GM23248 (cell line): ENCODE results near the gene GSTP1. TPM values are rescaled to one million over a fixed set of nuclear protein-coding genes. Genes with fewer than 3 reads are reported as not detected.
"Not testable (repeated sequence)": the region's sequence is repeated elsewhere in the genome, so short reads cannot be mapped to it uniquely, and the experiment has no call there.

Source experiments
- DNase-seq: peaks from one replicate; pipeline ENCODE4 v3.0.0-alpha.2; 2015
- H2AFZ ChIP-seq: fragments of 200-600 bp; sonication (generic); 2 replicates; pipeline ENCODE4 v1.6.1; 2016; ENCODE audit warnings: antibody characterized with exemption
- H3F3A ChIP-seq: fragments of 200-600 bp; sonication (generic); 2 replicates; pipeline ENCODE4 v1.6.1; 2016; ENCODE audit warnings: mild to moderate bottlenecking, antibody characterized with exemption, mixed run types; ENCODE audit not compliant: insufficient read depth
- H3K27ac ChIP-seq: fragments of 200-600 bp; sonication (generic); 2 replicates; pipeline ENCODE4 v1.5.1; 2016; ENCODE audit warnings: mild to moderate bottlenecking
- H3K27me3 ChIP-seq: fragments of 200-600 bp; sonication (generic); replicated peaks from 2 replicates; pipeline ENCODE4 v1.6.1; 2016; ENCODE audit warnings: mild to moderate bottlenecking; ENCODE audit not compliant: insufficient read depth
- H3K36me3 ChIP-seq: fragments of 200-600 bp; sonication (generic); 2 replicates; pipeline ENCODE4 v1.6.1; 2016; ENCODE audit warnings: low read depth, mild to moderate bottlenecking
- H3K4me1 ChIP-seq: fragments of 200-600 bp; sonication (generic); 2 replicates; pipeline ENCODE4 v1.6.1; 2016; ENCODE audit warnings: mild to moderate bottlenecking; ENCODE audit not compliant: insufficient read depth
- H3K4me2 ChIP-seq: fragments of 200-600 bp; sonication (generic); one replicate; pipeline ENCODE4 v1.6.1; 2016; ENCODE audit warnings: mild to moderate bottlenecking; ENCODE audit not compliant: unreplicated experiment
- H3K4me3 ChIP-seq: fragments of 200-600 bp; sonication (generic); 2 replicates; pipeline ENCODE4 v1.5.1; 2016; ENCODE audit warnings: mild to moderate bottlenecking
- H3K79me2 ChIP-seq: fragments of 200-600 bp; sonication (generic); 2 replicates; pipeline ENCODE4 v1.6.1; 2016; ENCODE audit warnings: mild to moderate bottlenecking; ENCODE audit not compliant: insufficient read depth
- H3K9ac ChIP-seq: fragments of 200-600 bp; sonication (generic); 2 replicates; pipeline ENCODE4 v1.6.1; 2016; ENCODE audit warnings: mild to moderate bottlenecking
- H3K9me2 ChIP-seq: fragments of 200-600 bp; sonication (generic); 2 replicates; pipeline ENCODE4 v1.6.1; 2016; ENCODE audit warnings: mixed run types, mild to moderate bottlenecking, moderate library complexity; ENCODE audit not compliant: insufficient read depth
- H3K9me3 ChIP-seq: fragments of 200-600 bp; sonication (generic); one replicate; pipeline ENCODE4 v1.6.1; 2017; ENCODE audit warnings: low read depth
- H4K20me1 ChIP-seq: fragments of 200-600 bp; sonication (generic); 2 replicates; pipeline ENCODE4 v1.6.0; 2016; ENCODE audit not compliant: insufficient read depth
- EZH2 ChIP-seq: fragments of 200-600 bp; sonication (generic); IDR thresholded peaks from 2 replicates; pipeline ENCODE4 v1.6.1; 2018; ENCODE audit warnings: antibody characterized with exemption, mild to moderate bottlenecking; ENCODE audit not compliant: insufficient read depth, poor library complexity, severe bottlenecking
- EZH2phosphoT487 ChIP-seq: fragments of 200-600 bp; sonication (generic); IDR thresholded peaks from 2 replicates; pipeline ENCODE4 v1.6.1; 2018; ENCODE audit warnings: antibody characterized with exemption, moderate library complexity, mild to moderate bottlenecking, low read depth; ENCODE audit not compliant: insufficient read depth
- WGBS, 2 experiments: methylation state at CpG; one replicate each; pipeline ENCODE4 v1.1.6; 2015 to 2017; ENCODE audit warnings: low lambda C conversion rate in 2 of 2, low coverage in 1 of 2; ENCODE audit errors: missing lambda C conversion rate in 2 of 2; 5-methylcytosine and 5-hydroxymethylcytosine counted together
- in situ Hi-C: fragments of 300-500 bp; cut with MboI; formaldehyde crosslinking; loops from 2 replicates; pipeline ENCODE4 v1.15.0; 2020
- polyA plus RNA-seq: library from polyadenylated mRNA; unstranded; fragments of >200 nt; fragmentation: Nextera tagmentation; extraction: Ambion mirVana; gene quantifications from 2 replicates; pipeline ENCODE4 v1.2.1, GENCODE V29; 2016
- total RNA-seq: library from RNA; depleted of rRNA; stranded (reverse); fragments of >200 nt; shearing (Covaris generic); gene quantifications from 2 replicates; pipeline ENCODE4 v1.2.3, GENCODE V29; 2014

The GSTP1 gene
- total and polyA plus RNA-seq, 2 experiments from 2014 or later: 606 to 743 TPM

DNA sequence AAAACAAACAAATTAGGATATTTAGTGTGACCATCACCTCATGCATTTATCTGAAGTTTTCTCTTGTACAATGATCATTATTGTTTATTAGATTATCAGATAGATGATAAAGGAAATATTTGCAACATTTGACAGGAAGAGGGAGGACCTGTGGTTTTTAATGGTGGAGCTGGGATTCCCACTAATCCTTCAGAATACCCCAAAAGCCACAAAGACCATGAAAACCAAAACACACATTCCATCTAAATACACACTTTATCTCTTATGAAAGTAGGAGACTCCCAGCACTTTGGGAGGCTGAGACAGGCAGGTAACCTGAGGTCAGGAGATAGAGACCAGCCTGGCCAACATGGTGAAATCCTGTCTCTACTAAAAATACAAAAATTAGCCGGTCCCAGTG, 15.5 kb downstream of the GSTP1 start:
- no peaks in the 10 kb centered on the region for H3K36me3 ChIP-seq
- no peak for DNase-seq
- H3K27me3 ChIP-seq: peaks cover 21% of the 10 kb centered on the region
- no peak overlapping the region for H3K4me3 ChIP-seq
- no peak overlapping the region for H3K9ac ChIP-seq
- no peak for TF ChIP-seq EZH2
- in situ Hi-C loops: no loop called here
- no peak overlapping the region for H3K27ac ChIP-seq
- H3K4me2 ChIP-seq: no peak overlapping the region
- H4K20me1 ChIP-seq: no peaks in the 10 kb centered on the region
- H3K79me2 ChIP-seq: no peaks in the 10 kb centered on the region
- no peaks in the 10 kb centered on the region for H3K9me3 ChIP-seq
- H3F3A ChIP-seq: no peaks in the 10 kb centered on the region
- H3K4me1 ChIP-seq: no peaks in the 10 kb centered on the region
- no peaks in the 10 kb centered on the region for H3K9me2 ChIP-seq
- no peak overlapping the region for H2AFZ ChIP-seq
- 17 to 27% methylated on average over 1 of the region's 1 CpG for WGBS, 2 experiments

DNA sequence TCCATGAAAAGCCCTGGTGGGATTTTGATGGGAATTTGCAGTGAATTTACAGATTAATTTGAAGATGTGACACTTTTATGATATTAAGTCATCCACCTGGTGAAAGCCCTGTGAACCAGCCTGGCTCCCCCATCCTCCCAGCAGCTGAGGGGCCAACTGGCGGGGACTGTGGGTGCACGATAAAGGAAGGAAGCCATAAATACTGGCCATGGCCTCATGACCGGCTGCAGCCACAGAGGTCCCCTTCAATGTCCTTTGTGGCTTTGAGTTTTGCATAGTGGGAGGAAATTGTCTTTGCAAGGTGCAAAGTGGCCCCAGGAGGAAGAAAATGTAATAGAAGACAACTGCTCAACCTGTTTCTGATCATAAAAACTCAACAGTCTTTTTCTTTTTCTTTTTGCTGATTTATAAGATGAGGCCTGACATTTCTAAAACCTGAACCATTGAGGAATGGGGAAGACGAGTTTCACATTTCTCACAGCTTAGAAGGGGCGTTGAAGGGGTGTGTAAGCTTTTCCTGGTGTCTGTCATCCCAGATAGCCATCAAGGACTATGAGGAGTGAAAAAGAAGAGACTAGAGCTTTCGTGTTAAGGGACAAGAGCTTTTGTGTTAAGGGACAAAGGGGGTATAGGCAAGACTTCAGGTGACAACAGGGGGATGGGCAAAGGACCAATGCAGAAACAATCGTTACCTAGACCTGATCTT, 16.9 kb downstream of the GSTP1 start:
- Histone ChIP-seq H3K36me3 (no peaks in the 10 kb centered on the region), H3K9me2 (no peaks in the 10 kb centered on the region), H4K20me1 (no peaks in the 10 kb centered on the region), H3K9me3 (no peaks in the 10 kb centered on the region), H3K9ac (no peak overlapping the region), H3K4me1 (no peaks in the 10 kb centered on the region), H3F3A (no peaks in the 10 kb centered on the region), H3K27me3 (peaks cover 21% of the 10 kb centered on the region), H3K79me2 (no peaks in the 10 kb centered on the region), H3K4me3 (no peak overlapping the region), H2AFZ (no peak overlapping the region), H3K4me2 (no peak overlapping the region), H3K27ac (no peak overlapping the region)
- in situ Hi-C loops: no loop called here
- TF ChIP-seq EZH2: no peak
- no peak for TF ChIP-seq EZH2phosphoT487
- DNase-seq: no peak
- WGBS, 2 experiments: 12% methylated on average over 7 of the region's 7 CpGs

DNA sequence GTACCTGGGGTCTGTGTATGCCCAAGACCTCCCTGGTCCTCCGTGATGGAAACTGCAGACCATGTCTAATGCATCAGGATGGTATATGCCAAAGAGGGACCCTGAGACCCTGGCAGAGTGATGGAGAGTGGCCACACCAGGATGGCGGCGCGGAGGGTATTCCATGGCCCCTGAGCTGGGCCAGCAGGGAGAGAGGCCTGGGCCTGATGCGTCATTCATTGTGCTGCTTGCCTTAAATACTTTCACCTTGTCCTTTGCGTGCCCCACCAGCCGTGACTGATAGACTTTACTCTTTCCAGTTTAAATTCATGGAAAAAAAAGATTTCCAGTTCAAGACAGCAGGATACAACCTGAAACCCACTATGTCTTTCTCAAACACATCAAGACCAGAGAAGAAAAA, 17.5 kb downstream of the GSTP1 start:
- in situ Hi-C loops: no loop called here

DNA sequence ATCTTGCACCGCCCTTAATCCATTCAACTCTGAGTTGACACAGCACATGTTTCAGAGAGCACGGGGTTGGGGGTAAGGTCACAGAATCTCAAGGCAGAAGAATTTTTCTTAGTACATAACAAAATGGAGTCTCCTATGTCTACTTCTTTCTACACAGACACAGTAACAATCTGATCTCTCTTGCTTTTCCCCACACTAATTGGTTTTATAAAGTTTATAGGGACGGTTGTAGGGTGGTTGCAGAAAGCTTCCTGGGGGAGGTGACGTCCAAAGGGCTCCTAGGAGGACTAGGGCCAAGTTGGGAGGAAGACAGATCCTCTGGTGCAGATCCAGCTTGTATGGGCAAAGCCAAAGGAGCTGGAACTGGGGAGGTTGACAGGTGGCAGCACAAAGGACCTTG, 20.5 kb downstream of the GSTP1 start:
- 19 to 30% methylated on average over 2 of the region's 4 CpGs for whole genome bisulfite sequencing, 2 experiments
- H3K4me2 ChIP-seq, H3F3A ChIP-seq, H3K9me3 ChIP-seq, DNase-seq, H3K9ac ChIP-seq, H2AFZ ChIP-seq, H3K27ac ChIP-seq, H3K4me3 ChIP-seq, H3K4me1 ChIP-seq, H3K9me2 ChIP-seq, H3K36me3 ChIP-seq, H4K20me1 ChIP-seq, in situ Hi-C loops: not testable (repeated sequence)
- Histone ChIP-seq H3K79me2 (peaks cover 22% of the 10 kb centered on the region), H3K27me3 (peaks cover 11% of the 10 kb centered on the region)

More for the DNA sequence above, 17.5 kb downstream of the GSTP1 start:
- Histone ChIP-seq H3K4me1 (no peaks in the 10 kb centered on the region), H3K9ac (no peak overlapping the region), H3K27ac (no peak overlapping the region), H4K20me1 (no peaks in the 10 kb centered on the region), H3K36me3 (no peaks in the 10 kb centered on the region), H3K9me3 (no peaks in the 10 kb centered on the region), H3K27me3 (peaks cover 21% of the 10 kb centered on the region), H3K4me2 (no peak overlapping the region), H3K4me3 (no peak overlapping the region), H3K9me2 (no peaks in the 10 kb centered on the region), H3K79me2 (no peaks in the 10 kb centered on the region), H2AFZ (no peak overlapping the region), H3F3A (no peaks in the 10 kb centered on the region)
- no peak for DNase-seq
- WGBS, 2 experiments: 75 to 78% methylated on average over 7 of the region's 7 CpGs
- no peak for TF ChIP-seq EZH2phosphoT487
- no peak for TF ChIP-seq EZH2

DNA sequence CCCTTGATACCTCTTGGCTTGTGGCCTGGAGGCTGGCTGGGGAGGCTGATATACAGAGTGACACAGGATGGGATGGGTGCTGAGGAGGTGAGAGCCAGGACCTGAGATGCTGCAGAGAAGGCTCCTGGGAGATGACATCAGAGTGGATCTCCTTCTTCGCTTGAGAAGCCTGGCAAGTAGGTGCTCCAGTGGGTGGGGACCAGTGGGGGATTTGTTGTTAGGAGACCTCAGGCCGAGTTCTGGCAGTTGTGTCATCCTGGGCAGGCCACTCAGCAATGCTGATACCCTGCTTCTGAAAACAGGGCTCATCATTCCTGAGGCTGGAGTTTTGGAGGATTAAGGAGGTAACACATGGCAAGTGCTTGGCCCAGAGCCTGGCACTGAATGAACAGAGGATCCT, 21.2 kb downstream of the GSTP1 start:
- no peaks in the 10 kb centered on the region for H4K20me1 ChIP-seq
- no peaks in the 10 kb centered on the region; the same call in 1 of the 2 replicates for H3K36me3 ChIP-seq
- H3K9me2 ChIP-seq: no peaks in the 10 kb centered on the region
- H3K9ac ChIP-seq: no peak overlapping the region
- 19 to 49% methylated on average over 2 of the region's 2 CpGs for WGBS, 2 experiments
- H2AFZ ChIP-seq: no peak overlapping the region
- H3F3A ChIP-seq: no peaks in the 10 kb centered on the region
- TF ChIP-seq EZH2 (no peak), EZH2phosphoT487 (no peak)
- H3K27ac ChIP-seq: no peak overlapping the region
- in situ Hi-C loops: no loop called here
- H3K9me3 ChIP-seq: no peaks in the 10 kb centered on the region
- no peak for DNase-seq
- H3K27me3 ChIP-seq: peaks cover 7% of the 10 kb centered on the region
- peaks cover 5% of the 10 kb centered on the region; the same call in 1 of the 2 replicates for H3K4me1 ChIP-seq
- H3K79me2 ChIP-seq: peaks cover 22% of the 10 kb centered on the region
- no peak overlapping the region for H3K4me3 ChIP-seq
- H3K4me2 ChIP-seq: no peak overlapping the region
